Fibroblast of lung (primary cell): ENCODE results near the gene TTC39B.
A peak's percentile ranks its signal among the peaks of the same experiment; 100 is the strongest.

Source experiments
- EZH2 ChIP-seq: IDR thresholded peaks from 2 replicates; pipeline ENCODE4 v1.5.1; 2012; ENCODE audit warnings: low read length, control low read depth, mild to moderate bottlenecking; ENCODE audit errors: missing control alignments
- TF ChIP-seq, protein P1 (sequence below), 2 donors: IDR thresholded peaks in 1 of 2; conservative IDR thresholded peaks in 1 of 2; 1 replicate in 1 of 2; 2 replicates in 1 of 2; pipeline ENCODE4 v1.5.1; 2011 to 2012; ENCODE audit warnings: low read length in 2 of 2, control low read depth in 1 of 2, inconsistent platforms in 1 of 2, low read depth in 1 of 2, mild to moderate bottlenecking in 1 of 2

DNA sequence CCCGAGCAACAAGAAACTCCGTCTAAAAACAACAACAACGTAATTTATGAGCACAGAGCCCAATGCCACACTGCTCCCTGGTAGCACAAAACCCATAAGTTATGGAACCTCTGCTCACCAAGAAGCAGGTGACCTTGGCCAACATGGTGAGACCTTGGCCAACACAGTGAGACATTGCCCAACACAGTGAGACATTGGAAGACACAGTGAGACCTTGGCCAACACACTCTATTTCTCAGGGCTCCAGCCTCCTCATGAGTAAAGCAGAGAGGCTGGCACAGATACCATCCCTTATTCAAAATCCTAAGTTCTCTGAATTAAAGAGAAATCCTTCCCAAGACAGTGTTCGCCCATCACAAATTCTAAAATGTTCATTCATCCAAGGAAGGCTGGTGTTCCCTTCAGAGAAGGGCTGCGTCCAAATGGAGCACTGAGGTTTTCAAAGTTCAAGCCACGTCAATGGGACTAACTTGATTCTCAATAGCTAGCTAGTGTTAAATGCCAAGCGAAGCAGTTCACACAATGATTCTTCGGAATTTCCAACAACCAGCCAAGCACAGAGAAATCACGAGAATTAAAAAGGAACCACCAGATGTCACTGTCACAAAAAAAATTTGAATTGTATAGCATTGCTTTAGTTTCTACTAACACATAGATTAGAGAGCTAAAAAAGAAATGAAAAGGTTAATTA lies 29.5 kb downstream of the TTC39B start:
- TF ChIP-seq, protein P1, sequence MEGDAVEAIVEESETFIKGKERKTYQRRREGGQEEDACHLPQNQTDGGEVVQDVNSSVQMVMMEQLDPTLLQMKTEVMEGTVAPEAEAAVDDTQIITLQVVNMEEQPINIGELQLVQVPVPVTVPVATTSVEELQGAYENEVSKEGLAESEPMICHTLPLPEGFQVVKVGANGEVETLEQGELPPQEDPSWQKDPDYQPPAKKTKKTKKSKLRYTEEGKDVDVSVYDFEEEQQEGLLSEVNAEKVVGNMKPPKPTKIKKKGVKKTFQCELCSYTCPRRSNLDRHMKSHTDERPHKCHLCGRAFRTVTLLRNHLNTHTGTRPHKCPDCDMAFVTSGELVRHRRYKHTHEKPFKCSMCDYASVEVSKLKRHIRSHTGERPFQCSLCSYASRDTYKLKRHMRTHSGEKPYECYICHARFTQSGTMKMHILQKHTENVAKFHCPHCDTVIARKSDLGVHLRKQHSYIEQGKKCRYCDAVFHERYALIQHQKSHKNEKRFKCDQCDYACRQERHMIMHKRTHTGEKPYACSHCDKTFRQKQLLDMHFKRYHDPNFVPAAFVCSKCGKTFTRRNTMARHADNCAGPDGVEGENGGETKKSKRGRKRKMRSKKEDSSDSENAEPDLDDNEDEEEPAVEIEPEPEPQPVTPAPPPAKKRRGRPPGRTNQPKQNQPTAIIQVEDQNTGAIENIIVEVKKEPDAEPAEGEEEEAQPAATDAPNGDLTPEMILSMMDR (conservative IDR thresholded peaks at IDR 0.05 in 1 of 2, IDR thresholded peaks at IDR 0.05 in 1 of 2; ENCODE audit: low read depth in 1 of 2, low read length in 2 of 2), result peak; percentile 28 to 30
- TF ChIP-seq EZH2, result no peak
